ENCODE measurements around the gene DNPH1.

The DNPH1 gene

GRCh38 chr6:43180058-43180457 lies 49.2 kb downstream of the DNPH1 start:
- H3K9me3 Mint-ChIP-seq: no peaks in the 10 kb centered on the region
- H3K27ac Mint-ChIP-seq: no peak overlapping the region
- H3K27me3 Mint-ChIP-seq: no peaks in the 10 kb centered on the region
- H3K4me3 Mint-ChIP-seq: no peak overlapping the region
- H3K36me3 Mint-ChIP-seq (ENCODE audit: low read depth): peaks cover 73% of the 10 kb centered on the region
- peaks cover 53% of the 10 kb centered on the region for H3K4me1 Mint-ChIP-seq (ENCODE audit: low read depth)
- DNase-seq: no peak

GRCh38 chr6:43178951-43179830 lies 50.1 kb downstream of the DNPH1 start:
- no peaks in the 10 kb centered on the region for H3K9me3 Mint-ChIP-seq
- no peak overlapping the region for H3K4me3 Mint-ChIP-seq
- H3K36me3 Mint-ChIP-seq (ENCODE audit: low read depth): peaks cover 71% of the 10 kb centered on the region

GRCh38 chr6:43178150-43178549 lies 51.1 kb downstream of the DNPH1 start:
- Mint-ChIP-seq H3K36me3 (ENCODE audit: low read depth) (peaks cover 77% of the 10 kb centered on the region), H3K27ac (peak overlapping the region; percentile 29)
- no peak for DNase-seq

More at GRCh38 chr6:43178951-43179830, 50.1 kb downstream of the DNPH1 start:
- no peak for DNase-seq
- peak overlapping the region; percentile 66 for H3K27ac Mint-ChIP-seq
- H3K4me1 Mint-ChIP-seq (ENCODE audit: low read depth): peaks cover 49% of the 10 kb centered on the region
- no peaks in the 10 kb centered on the region for H3K27me3 Mint-ChIP-seq

GRCh38 chr6:43176423-43176786 lies 52.9 kb downstream of the DNPH1 start:
- Mint-ChIP-seq H3K4me1 (ENCODE audit: low read depth) (peaks cover 44% of the 10 kb centered on the region), H3K36me3 (ENCODE audit: low read depth) (peaks cover 81% of the 10 kb centered on the region), H3K27ac (peak overlapping the region; percentile 88), H3K4me3 (no peak overlapping the region), H3K27me3 (no peaks in the 10 kb centered on the region), H3K9me3 (no peaks in the 10 kb centered on the region)
- no peak for DNase-seq

More at GRCh38 chr6:43178150-43178549, 51.1 kb downstream of the DNPH1 start:
- Mint-ChIP-seq H3K4me3 (no peak overlapping the region), H3K27me3 (no peaks in the 10 kb centered on the region), H3K9me3 (no peaks in the 10 kb centered on the region), H3K4me1 (ENCODE audit: low read depth) (peaks cover 49% of the 10 kb centered on the region)

- no peak for DNase-seq
- H3K4me3 Mint-ChIP-seq: no peak overlapping the region
- peak overlapping the region; percentile 88 for H3K27ac Mint-ChIP-seq
- H3K36me3 Mint-ChIP-seq (ENCODE audit: low read depth): peaks cover 75% of the 10 kb centered on the region
- no peaks in the 10 kb centered on the region for H3K27me3 Mint-ChIP-seq
- H3K4me1 Mint-ChIP-seq (ENCODE audit: low read depth): peaks cover 40% of the 10 kb centered on the region
- H3K9me3 Mint-ChIP-seq: no peaks in the 10 kb centered on the region
Measured at GRCh38 chr6:43175676-43176422, 53.4 kb downstream of the DNPH1 start.
